Caki2 (cell line): Measurements from ENCODE around the gene RASL12. TPM values are rescaled to one million over a fixed set of nuclear protein-coding genes. Genes with fewer than 3 reads are reported as not detected.

Experiments
- DNase-seq: peaks from one replicate; pipeline ENCODE4 v3.0.0-alpha.2; 2015; ENCODE audit warnings: low read depth
- in situ Hi-C: cut with HindIII; loops from 2 replicates; pipeline ENCODE4 v1.10.0; 2016; ENCODE audit warnings: low sequenced_read_pairs, low pct_unique_long_range_greater_than_20kb, mixed read lengths
- total RNA-seq: library from RNA; depleted of rRNA; stranded (reverse); fragments of >200 nt; shearing (Covaris generic); gene quantifications from 2 replicates; pipeline ENCODE4 v1.2.3, GENCODE V29; 2014; ENCODE audit warnings: low replicate concordance; rRNA removed

Gene RASL12
- total RNA-seq, 1 experiment from 2014 or later, result not detected

DNA sequence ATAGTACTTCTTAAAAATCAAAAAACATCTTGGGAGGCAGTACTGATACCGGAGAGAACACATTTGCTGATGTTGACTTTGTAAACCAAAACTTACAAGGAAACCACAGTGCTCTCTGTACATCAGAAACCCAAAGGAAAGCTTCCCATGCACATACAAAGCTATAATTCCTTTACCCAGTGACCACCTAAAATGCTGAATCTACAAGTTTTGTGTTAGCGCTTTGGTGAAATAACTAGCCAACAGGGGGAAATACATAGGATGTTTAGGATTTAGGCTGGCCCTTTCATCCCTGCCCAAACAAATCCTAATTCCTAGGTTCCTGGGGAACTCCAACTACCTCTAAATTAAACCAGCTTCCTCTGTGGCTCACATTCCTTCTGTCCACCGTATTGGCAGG lies 62.8 kb downstream of the RASL12 start:
- in situ Hi-C loops, result no loop called here
- DNase-seq, result no peak

Other genes starting within 250 kb of the RASL12 start
- gene PIF1, start 242.3 kb downstream of the RASL12 start, total RNA-seq, result 13.6 and 17.0 TPM in 2 replicates
- 4.1 and 10.4 TPM in 2 replicates for gene PLEKHO2, start 226.1 kb downstream of the RASL12 start, total RNA-seq
- 2.2 and 2.5 TPM in 2 replicates for gene ANKDD1A, start 156.1 kb downstream of the RASL12 start, total RNA-seq
- gene SPG21, start 78.1 kb downstream of the RASL12 start, total RNA-seq, result 74.7 and 93.8 TPM in 2 replicates
- 23.6 and 28.2 TPM in 2 replicates for gene MTFMT, start 38.4 kb downstream of the RASL12 start, total RNA-seq
- gene SLC51B, start 22.6 kb downstream of the RASL12 start, total RNA-seq, result not detected in 2 replicates
- gene KBTBD13, start 8.8 kb upstream of the RASL12 start, total RNA-seq, result not detected in 2 replicates
- gene UBAP1L, start 47.2 kb upstream of the RASL12 start, total RNA-seq, result not detected in 2 replicates
- 28.6 and 30.4 TPM in 2 replicates for gene PDCD7, start 65.8 kb upstream of the RASL12 start, total RNA-seq
- gene CLPX, start 117.4 kb upstream of the RASL12 start, total RNA-seq, result 21.2 and 22.8 TPM in 2 replicates
- gene CILP, start 143.5 kb upstream of the RASL12 start, total RNA-seq, result not detected in 2 replicates
- gene PARP16, start 218.9 kb upstream of the RASL12 start, total RNA-seq, result 10.0 and 16.9 TPM in 2 replicates
- gene RNU5A-1, start 228.1 kb upstream of the RASL12 start, total RNA-seq, result not detected in 2 replicates
- not detected in 2 replicates for gene RNU5B-1, start 236.7 kb upstream of the RASL12 start, total RNA-seq